HG03159 (cell line): Measurements from ENCODE around the gene CLCNKB.
"Not testable (repeated sequence)": the region's sequence is repeated elsewhere in the genome, so short reads cannot be mapped to it uniquely, and the experiment has no call there.

Experiments
- ATAC-seq: cut with Tn5 transposase; IDR thresholded peaks from one replicate; pipeline ENCODE4 v1.9.1; 2021; ENCODE audit warnings: mild to moderate bottlenecking, moderate library complexity; ENCODE audit not compliant: unreplicated experiment

The CLCNKB gene

GRCh38 chr1:16043521-16043920 is at the start of gene CLCNKB:
Gene CLCNKB (plus strand): TSS chr1:16043782. CDS start chr1:16044493, 711 bp downstream.
- no peak for ATAC-seq

GRCh38 chr1:15994081-15994480 is 49.5 kb upstream of the CLCNKB start:
- no peak for ATAC-seq

- no peak for ATAC-seq
Observed at GRCh38 chr1:15994590-15995351, 48.8 kb upstream of the CLCNKB start.

DNA sequence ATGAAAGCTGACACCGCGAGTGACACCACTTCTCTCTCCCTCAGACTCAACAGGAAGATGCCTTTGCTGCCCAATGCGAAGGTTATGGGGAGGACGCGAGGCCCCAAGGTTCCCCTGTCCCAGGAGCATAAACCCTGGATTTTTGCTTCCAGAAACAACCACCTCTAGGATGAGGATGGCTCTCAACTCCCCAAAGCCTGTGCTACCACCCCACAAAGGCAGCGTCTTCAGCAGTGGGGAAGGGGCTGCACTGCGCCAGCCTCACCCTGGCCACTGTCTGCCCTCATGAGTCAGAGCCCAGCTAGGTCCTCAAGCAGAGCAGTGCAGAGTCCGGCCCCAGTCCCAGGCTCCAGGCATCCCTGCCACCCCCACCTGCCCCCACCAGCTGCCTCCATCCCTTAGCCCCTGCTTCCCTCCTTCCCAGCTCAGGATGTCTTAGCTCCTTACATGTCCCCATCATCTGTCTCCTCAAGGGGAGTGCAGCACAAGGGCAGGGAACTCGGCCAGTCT is 46.5 kb upstream of the CLCNKB start:
- ATAC-seq = no peak

DNA sequence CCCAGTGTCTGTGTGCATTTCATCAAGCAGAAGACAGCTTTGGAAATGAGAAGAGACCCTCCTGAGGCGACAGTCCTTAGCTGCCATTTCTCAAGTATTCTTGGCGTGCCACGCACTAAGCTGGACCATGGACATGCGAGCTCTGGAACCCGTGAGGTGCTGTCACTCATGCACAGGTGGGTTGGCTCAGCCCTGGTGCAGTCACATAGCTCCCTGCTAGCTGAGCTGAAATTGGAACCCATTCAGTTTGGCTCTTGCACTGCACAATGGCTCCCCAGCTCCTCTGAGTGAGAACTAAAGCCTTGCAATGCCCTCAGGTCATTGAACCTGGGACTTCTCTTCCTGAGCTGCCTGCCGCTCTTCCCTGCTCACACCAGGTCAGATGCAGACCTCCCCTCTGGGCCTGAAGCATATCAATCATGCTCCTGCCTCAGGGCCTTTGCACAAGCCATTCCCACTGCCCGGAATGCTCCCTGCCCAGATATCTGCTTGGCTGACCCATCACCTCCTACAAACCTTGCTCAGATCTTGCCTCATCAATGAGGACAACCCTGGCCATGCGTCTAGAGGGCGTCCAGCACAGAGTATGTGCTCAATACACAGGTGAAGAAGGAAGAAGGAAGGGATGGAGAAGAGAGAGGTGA is 45.8 kb upstream of the CLCNKB start:
- ATAC-seq = no peak

GRCh38 chr1:15998929-15999328 is 44.7 kb upstream of the CLCNKB start:
- ATAC-seq = no peak

- ATAC-seq = not testable (repeated sequence)
Observed at GRCh38 chr1:16001274-16001673, 42.3 kb upstream of the CLCNKB start.

DNA sequence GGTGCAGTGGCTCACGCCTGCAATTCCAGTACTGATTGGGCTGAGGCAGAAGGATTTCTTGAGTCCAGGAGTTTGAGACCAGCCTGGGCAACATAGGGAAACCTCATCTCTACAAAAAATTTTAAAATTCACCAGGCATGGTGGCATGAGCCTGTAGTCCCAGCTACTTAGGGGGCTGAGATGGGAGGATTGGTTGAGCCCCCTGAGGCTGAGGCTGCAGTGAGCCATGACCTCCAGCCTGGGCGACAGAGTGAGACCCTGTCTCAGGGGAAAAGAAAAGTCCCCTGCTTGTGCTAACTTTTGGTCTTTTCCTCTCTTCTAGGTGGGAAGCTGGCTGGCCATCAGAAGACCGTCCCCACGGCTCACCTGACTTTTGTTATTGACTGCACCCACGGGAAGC is 38.0 kb upstream of the CLCNKB start:
- ATAC-seq = no peak

- ATAC-seq = no peak
Observed at GRCh38 chr1:16006010-16006409, 37.6 kb upstream of the CLCNKB start.

- no peak for ATAC-seq
Observed at GRCh38 chr1:16006552-16007485, 36.8 kb upstream of the CLCNKB start.

DNA sequence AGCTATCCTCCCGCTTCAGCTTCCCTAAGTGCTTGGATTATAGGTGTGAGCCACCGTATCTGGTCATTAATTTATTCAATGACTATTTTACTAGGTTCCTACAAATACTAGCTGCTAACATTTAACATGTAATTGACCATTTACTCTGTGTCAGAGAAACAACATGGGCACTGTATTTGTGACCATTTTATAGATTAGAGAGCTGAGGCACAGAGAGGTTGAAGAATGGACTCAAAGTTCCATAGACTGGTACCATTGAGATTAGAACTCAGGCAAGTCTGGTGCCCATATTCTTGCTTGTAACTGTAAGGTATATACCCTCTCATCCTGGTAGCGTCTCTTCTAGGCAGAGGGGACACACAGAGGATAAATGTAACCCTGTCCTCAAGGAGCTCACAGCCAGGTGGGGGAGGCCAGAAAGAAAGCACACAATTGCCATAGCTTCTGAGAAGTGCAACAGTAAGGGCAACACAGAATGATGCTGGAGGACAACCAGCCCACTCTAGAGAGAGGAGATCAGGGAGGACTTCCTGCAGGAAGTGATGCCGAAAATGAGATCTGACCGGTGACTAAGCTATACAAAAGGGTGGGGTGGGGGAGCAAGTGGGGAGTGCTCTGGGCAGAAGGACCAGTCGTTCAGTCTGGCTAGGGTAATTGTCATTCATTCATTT is 35.8 kb upstream of the CLCNKB start:
- ATAC-seq = no peak

GRCh38 chr1:16009030-16009460 is 34.5 kb upstream of the CLCNKB start:
- ATAC-seq = no peak

- ATAC-seq = no peak
Observed at GRCh38 chr1:16009678-16010077, 33.9 kb upstream of the CLCNKB start.

- ATAC-seq = no peak
Observed at GRCh38 chr1:16010837-16011236, 32.7 kb upstream of the CLCNKB start.

- ATAC-seq = no peak
Observed at GRCh38 chr1:16011936-16012589, 31.5 kb upstream of the CLCNKB start.

GRCh38 chr1:16012590-16013219 is 30.9 kb upstream of the CLCNKB start:
- ATAC-seq = no peak

DNA sequence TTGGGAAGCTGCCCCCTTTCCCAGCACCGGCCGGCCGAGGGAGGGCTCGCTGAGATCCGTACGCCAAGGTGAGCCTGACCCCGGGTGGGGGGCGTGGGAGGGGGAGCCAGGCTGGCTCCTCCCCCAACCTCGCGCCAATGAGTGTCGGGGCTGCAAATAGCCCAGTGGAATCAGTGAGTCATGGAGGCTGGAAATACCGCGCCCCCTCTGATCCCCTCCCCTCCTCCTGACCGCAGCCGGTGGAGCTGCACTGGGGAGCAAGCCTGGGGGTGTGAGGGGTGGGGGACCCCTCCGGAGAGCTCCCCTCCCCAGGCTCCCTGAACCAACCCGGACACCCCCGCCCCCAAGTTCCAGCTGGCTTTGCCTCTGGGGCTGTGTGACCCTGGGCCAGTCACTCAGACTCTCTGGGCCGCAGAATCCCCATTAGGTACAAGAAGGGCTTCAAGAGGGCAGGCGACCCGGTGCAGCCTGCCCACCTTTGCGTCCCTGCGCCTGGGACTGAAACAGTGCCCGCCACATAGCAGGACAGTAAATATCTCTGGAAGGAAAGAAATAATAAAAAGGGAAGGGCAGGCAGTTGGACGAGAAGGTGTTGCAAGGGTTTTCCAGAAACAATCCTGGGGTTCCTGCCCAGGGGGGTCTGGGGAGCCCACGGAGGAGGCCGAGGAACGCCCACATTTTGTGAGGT is 30.2 kb upstream of the CLCNKB start:
- ATAC-seq = no peak

DNA sequence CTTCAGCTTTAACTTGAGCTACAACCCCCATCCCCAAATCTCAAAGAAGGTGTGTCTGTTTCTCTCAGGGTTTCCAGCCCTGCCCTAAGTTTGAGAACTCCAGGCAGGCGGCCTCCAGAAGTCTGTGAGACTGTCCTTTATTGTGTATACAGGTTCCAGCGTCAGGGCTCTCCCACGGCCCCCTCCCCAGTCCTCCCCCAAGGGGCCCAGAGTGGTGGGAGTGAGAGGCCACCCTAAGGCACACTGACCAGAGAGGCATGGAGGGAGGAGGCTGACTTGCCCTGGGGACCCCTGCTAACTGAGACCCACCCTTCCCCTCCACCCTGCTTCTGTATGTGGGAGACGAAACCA is 29.7 kb upstream of the CLCNKB start:
- ATAC-seq = no peak
